Adipocyte (in vitro differentiated cells): Measurements from ENCODE around the gene NTRK3.

Source experiments
- DNase-seq: peaks from one replicate; pipeline ENCODE4 v3.0.0-alpha.2; 2015; ENCODE audit warnings: low read depth
- H3K27me3 ChIP-seq: replicated peaks from 2 replicates; pipeline ENCODE4 v1.7.0; 2013; ENCODE audit warnings: mild to moderate bottlenecking, low read length, moderate library complexity; ENCODE audit not compliant: control insufficient read depth, insufficient read depth
- H3K36me3 ChIP-seq: 2 replicates; pipeline ENCODE4 v1.7.0; 2013; ENCODE audit warnings: low read length, mild to moderate bottlenecking, moderate library complexity; ENCODE audit not compliant: control insufficient read depth, insufficient read depth, severe bottlenecking
- H3K4me1 ChIP-seq: 2 replicates; pipeline ENCODE4 v1.7.0; 2013; ENCODE audit warnings: mild to moderate bottlenecking, low read length, moderate library complexity; ENCODE audit not compliant: control insufficient read depth, insufficient read depth
- H3K4me3 ChIP-seq: 2 replicates; pipeline ENCODE4 v1.7.0; 2013; ENCODE audit warnings: mild to moderate bottlenecking, low read length, moderate library complexity
- H3K9ac ChIP-seq: 2 replicates; pipeline ENCODE4 v1.7.0; 2013; ENCODE audit warnings: mild to moderate bottlenecking, low read length, moderate library complexity
- H3K9me3 ChIP-seq: 2 replicates; pipeline ENCODE4 v1.7.0; 2013; ENCODE audit warnings: mild to moderate bottlenecking, low read length, moderate library complexity; ENCODE audit not compliant: control insufficient read depth

Gene NTRK3

DNA sequence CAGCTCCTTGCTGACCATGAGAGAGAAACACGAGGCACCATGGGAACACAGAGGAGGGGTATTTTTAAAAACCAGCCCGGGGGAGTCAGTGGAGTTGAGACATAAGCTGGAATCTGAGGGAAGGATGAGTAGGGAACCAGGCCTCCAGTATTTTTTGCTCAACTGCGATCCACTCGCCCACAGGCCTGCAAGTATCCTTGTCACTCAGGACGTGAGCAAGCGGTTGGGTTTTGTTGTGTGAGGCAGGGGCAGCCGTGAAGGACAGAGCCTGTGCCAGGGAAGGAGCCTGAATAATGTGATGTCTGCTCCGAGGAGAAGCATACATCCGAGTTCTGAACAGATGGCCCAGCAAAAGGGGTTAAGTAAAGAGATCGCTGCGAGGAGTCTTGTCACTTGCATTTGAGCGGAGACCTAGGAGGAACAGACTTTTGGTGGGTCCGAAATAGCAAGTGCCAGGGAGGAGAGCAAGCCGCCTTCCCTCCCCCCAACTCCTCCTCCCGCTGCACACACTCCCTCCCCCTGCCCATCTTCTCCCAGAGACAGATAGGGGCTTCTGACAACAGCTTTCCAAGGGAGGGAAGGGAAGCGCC is 20.4 kb upstream of the NTRK3 start:
- Histone ChIP-seq H3K4me3 (no peak overlapping the region), H3K27me3 (peaks cover 30% of the 10 kb centered on the region), H3K9ac (no peak overlapping the region), H3K9me3 (peaks cover 9% of the 10 kb centered on the region), H3K36me3 (no peaks in the 10 kb centered on the region), H3K4me1 (no peaks in the 10 kb centered on the region)
- DNase-seq = no peak

DNA sequence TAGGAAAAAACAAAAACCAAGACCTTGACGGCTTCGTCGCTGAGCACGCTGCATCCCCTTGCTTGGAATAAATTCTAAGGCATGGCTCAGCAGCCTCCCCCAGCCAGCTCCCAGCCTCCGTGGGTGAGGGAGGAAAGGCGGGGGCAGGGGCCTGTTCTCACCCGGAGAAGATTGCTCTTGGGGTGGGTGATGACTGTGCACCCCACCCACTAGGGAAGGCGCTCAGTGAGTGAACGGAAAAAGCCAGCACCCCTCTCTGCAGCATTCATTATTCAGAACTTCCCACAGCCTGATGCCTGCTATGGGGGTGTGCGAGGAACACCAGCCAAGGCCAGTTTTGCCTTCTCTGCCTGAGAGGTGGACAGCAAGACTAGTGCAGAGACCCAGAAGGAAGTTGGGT is 19.3 kb upstream of the NTRK3 start:
- H3K4me3 ChIP-seq = no peak overlapping the region
- no peaks in the 10 kb centered on the region for H3K36me3 ChIP-seq
- H3K27me3 ChIP-seq = peaks cover 31% of the 10 kb centered on the region
- no peaks in the 10 kb centered on the region for H3K4me1 ChIP-seq
- no peak for DNase-seq
- H3K9me3 ChIP-seq = peaks cover 9% of the 10 kb centered on the region
- H3K9ac ChIP-seq = no peak overlapping the region

DNA sequence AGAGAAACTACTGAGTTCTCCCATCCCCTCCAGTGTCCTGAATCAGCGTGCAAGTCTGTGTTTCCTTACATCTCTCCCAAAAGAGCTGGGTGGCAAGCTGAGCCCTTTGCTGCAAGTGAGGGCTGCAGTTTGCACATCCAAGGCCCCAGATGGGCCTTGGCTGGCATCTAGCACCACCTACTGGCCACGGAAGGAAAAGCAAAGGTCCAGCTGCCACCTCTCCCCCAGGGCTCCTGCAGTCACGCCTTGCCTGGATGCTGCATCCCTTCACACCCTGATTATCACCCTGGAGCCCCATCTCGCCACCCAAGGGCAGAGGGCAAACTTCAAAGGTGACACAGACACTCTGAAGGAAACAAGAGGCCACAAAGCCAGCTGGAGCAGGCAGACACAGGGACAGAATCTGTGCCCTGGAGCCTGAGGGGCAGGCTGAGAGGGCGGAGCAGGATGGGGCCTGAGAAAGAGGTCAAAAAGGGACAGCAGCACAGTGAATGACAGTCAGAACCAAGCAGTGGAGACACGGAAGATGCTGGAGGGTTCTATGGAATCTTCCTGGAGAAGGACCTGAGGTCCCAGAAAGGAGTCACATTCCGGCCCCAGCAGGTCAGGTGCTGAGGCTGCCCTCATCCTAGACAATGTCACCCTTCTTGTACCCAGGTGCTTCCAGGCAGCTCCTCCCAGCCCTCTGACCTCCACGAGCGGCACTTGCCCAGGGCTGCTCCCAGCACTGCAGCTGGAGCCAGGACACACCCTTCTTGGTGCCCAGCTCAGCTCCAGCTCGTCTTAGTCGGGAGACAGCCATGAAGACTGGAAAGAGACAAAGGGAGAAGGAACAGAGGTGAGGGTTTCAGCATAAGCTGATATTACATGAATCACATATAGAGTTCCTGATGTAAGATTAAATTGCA is 18.3 kb upstream of the NTRK3 start:
- peaks cover 41% of the 10 kb centered on the region for H3K27me3 ChIP-seq

DNA sequence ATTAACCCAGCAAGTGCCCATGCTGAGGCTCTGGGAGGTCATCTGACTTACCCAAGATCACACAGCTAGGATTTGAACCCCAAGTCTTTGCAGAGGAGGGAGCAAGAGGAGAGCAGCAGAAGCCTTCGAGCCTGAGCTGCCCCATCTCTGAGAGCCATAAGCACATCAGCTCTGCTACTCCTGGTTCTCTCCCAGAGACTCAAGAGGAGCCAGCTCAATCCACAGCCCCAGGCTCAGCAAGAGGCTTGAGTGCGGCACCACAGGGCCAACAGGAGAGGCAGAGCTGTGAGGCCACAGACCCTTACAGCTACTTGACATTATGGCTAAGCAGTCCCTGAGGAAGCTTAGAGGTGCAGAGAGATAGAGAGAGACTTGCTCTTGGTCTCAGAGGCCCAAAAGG is 15.9 kb upstream of the NTRK3 start:
- H3K9ac ChIP-seq = no peak overlapping the region
- no peaks in the 10 kb centered on the region for H3K4me1 ChIP-seq
- DNase-seq = no peak
- H3K27me3 ChIP-seq = peaks cover 44% of the 10 kb centered on the region
- H3K36me3 ChIP-seq = no peaks in the 10 kb centered on the region
- no peaks in the 10 kb centered on the region for H3K9me3 ChIP-seq
- no peak overlapping the region for H3K4me3 ChIP-seq

More for the DNA sequence above, 18.3 kb upstream of the NTRK3 start:
- Histone ChIP-seq H3K4me1 (no peaks in the 10 kb centered on the region), H3K9ac (no peak overlapping the region), H3K9me3 (peaks cover 6% of the 10 kb centered on the region), H3K4me3 (no peak overlapping the region), H3K36me3 (no peaks in the 10 kb centered on the region)
- peak; percentile 77 for DNase-seq

DNA sequence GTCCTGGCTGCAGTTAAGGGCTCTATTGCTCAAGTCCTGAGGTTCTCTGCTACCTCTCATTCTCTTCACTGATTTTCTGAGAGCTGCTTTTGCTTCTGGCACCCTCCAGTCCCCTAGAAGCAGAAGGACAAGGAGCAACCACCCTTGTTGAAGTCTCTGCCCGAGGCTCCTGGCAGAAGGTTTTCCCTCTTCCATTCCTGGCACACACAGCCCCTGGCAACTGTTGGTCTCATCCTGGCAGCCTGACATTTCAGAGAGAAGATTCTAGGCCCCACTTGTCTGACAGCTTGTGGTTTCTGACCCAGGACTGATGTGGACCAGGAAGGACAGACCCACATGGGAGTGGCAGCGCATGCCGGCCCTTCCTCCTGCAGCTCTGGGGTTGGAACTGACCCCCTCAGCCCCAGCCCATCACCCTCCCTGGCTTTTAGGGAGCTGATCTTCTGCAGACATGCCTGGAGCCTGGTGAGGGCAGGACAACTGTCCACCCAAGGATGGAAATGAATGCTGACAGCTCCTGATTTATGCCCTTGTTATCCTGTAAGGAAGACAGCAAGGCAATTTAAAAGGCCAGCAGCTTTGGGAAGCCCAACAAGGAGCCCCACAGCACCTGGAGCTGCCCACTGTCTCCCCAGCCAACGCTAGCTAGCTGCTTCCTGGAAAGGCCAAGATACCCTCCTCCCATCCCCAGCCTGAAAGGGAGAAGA is 13.0 kb upstream of the NTRK3 start:
- no peak overlapping the region for H3K4me3 ChIP-seq
- H3K36me3 ChIP-seq = no peaks in the 10 kb centered on the region
- DNase-seq = no peak
- H3K9ac ChIP-seq = no peak overlapping the region
- H3K9me3 ChIP-seq = no peaks in the 10 kb centered on the region
- H3K27me3 ChIP-seq = peaks cover 36% of the 10 kb centered on the region
- H3K4me1 ChIP-seq = no peaks in the 10 kb centered on the region

DNA sequence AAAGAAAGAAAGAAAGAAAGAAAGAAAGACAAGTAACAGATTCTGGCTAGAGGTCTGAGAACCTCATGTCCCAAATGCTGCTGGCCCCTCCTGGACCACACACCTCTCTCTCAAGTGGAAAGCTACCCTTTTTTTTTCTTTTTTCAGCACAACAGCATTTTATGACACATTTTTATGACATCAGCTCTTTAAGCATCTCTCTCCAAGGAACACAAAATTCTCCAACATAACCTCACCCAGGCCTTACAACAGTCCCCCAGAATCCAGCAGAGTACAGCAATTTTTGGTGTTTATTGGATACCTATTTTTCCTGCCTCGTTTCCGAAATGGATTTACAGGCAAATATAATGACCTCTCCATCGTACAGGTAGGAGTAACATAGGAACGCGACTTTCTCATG is 11.2 kb upstream of the NTRK3 start:
- peaks cover 30% of the 10 kb centered on the region for H3K27me3 ChIP-seq
- H3K36me3 ChIP-seq = no peaks in the 10 kb centered on the region
- no peak overlapping the region for H3K9ac ChIP-seq
- H3K4me3 ChIP-seq = no peak overlapping the region
- no peak for DNase-seq
- no peaks in the 10 kb centered on the region for H3K4me1 ChIP-seq
- no peaks in the 10 kb centered on the region for H3K9me3 ChIP-seq

DNA sequence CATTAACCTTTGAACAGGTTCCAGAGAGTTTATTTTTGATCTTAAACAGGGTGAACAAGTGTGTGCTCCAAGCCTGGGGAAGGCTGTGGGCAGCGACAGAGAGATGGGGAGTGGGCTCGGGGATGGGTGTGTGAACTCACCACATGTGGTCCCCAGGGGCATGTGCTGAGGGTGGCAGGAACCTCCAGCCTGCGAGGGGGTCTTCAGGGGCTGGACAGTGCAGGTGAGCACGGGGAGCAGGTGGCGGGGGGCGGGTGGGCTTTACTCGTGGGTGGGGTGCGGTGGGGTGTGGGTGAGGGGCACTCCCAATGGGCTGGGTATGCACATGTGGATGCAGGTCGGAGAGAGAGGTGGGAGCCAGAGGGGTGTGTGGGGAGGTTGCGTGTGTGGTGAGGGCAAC is 9.6 kb upstream of the NTRK3 start:
- Histone ChIP-seq H3K36me3 (no peaks in the 10 kb centered on the region), H3K4me3 (no peak overlapping the region), H3K9me3 (no peaks in the 10 kb centered on the region), H3K9ac (no peak overlapping the region), H3K27me3 (peaks cover 22% of the 10 kb centered on the region), H3K4me1 (no peaks in the 10 kb centered on the region)
- no peak for DNase-seq

DNA sequence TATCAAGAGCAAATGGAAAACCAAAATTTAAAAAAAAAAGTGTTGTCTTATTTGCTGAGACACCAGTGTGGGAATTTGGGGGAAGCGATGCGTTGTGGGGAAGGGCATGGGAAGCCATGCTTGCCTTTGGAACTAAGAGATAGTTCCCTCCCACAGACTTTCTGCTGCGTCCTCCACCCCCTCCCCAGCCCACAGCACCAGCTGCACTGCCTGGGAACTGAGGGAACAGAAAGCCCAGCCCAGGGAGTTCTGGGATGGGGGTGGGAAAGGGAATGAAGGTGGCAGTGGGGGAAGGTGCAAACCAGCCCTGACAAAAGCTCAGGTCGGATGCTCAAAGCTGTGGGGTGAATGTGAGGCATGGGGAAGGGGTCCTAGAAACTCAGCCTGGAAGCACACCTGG is 8.1 kb upstream of the NTRK3 start:
- Histone ChIP-seq H3K9ac (no peak overlapping the region), H3K36me3 (no peaks in the 10 kb centered on the region), H3K27me3 (peaks cover 11% of the 10 kb centered on the region), H3K4me1 (no peaks in the 10 kb centered on the region), H3K9me3 (no peaks in the 10 kb centered on the region), H3K4me3 (no peak overlapping the region)
- no peak for DNase-seq

DNA sequence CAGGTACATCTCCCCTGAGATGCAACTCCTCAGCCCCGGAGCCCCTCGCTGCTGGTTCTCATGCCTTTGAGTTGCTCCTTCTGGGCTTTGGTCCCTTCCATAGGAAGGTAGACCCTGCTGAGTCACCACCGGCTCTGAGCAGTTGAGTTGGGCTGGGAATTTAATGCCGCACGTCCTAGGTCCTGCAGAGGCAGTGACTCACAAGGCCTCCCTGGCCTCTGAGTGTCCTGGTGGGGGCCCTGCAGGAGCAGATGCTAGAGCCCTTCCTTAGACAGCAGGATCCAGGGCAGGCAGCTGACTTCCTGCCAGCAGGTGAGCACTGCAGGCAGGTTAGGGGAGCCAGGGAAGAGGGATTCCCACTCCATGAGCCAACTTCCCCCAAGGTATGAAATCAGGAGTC is 5.5 kb upstream of the NTRK3 start:
- H3K9me3 ChIP-seq = no peaks in the 10 kb centered on the region
- DNase-seq = no peak
- peaks cover 4% of the 10 kb centered on the region for H3K4me1 ChIP-seq
- H3K27me3 ChIP-seq = peaks cover 6% of the 10 kb centered on the region
- H3K4me3 ChIP-seq = no peak overlapping the region
- H3K9ac ChIP-seq = no peak overlapping the region
- no peaks in the 10 kb centered on the region for H3K36me3 ChIP-seq

DNA sequence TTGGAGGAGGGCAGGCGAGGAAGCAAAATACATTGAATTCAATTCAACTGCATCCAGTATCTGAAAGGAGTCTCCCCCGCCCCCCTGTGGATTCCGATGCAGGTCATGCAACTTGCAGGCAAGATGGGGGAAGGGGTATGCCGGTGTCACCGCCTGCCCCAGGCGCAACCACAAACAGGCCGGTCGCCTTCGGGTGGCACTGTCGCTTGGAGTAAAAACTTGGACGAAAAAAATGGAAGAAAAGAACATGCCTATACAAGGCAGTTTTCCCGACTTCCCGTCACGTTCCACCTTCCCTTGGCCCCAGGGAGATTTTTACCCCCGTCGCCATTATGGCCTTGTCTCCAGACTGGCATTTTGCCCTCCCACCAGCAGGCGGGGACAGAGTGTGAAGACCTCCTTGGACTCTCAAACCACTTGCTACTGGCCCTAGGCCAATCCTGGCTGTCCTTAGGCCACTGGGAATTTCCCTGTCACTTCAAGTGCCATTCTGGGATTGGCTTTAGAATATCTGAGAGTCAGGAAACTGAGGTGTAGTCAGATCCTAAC is 1.6 kb upstream of the NTRK3 start:
- DNase-seq = peak; percentile 11
- peaks cover 4% of the 10 kb centered on the region for H3K4me1 ChIP-seq
- H3K4me3 ChIP-seq = no peak overlapping the region
- no peak overlapping the region for H3K9ac ChIP-seq
- no peaks in the 10 kb centered on the region for H3K9me3 ChIP-seq
- H3K36me3 ChIP-seq = no peaks in the 10 kb centered on the region
- H3K27me3 ChIP-seq = peaks cover 28% of the 10 kb centered on the region
